GM10266 (cell line): ENCODE data around the gene SLC2A11.

Source experiments
- DNase-seq: peaks from one replicate; pipeline ENCODE4 v3.0.0; 2012; ENCODE audit errors: extremely low spot score
- TF ChIP-seq, protein P1 (sequence below): IDR thresholded peaks from 2 replicates; pipeline ENCODE4 v1.5.1; 2012; ENCODE audit warnings: mild to moderate bottlenecking, low read depth; ENCODE audit not compliant: control insufficient read depth, insufficient read depth; ENCODE audit errors: missing control alignments

The SLC2A11 gene

DNA sequence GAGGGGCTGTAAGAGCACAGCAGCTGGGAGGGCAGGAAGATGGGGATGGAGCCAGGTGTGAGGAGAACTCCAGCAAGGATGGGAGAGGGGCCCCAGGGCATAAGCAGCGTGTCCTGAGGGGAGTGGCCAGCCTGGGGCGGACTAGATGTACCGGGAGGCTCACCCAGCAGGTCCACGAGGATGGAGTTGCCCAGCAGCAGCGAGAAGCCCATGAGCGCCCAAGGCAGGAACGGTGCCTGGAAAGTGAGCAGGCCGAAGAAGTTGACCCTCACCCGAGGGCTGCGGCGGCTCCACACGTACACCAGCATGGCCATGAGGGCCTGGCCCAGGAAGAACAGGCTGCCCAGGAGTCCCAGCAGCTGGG is 20.2 kb upstream of the SLC2A11 start:
- TF ChIP-seq, protein P1, sequence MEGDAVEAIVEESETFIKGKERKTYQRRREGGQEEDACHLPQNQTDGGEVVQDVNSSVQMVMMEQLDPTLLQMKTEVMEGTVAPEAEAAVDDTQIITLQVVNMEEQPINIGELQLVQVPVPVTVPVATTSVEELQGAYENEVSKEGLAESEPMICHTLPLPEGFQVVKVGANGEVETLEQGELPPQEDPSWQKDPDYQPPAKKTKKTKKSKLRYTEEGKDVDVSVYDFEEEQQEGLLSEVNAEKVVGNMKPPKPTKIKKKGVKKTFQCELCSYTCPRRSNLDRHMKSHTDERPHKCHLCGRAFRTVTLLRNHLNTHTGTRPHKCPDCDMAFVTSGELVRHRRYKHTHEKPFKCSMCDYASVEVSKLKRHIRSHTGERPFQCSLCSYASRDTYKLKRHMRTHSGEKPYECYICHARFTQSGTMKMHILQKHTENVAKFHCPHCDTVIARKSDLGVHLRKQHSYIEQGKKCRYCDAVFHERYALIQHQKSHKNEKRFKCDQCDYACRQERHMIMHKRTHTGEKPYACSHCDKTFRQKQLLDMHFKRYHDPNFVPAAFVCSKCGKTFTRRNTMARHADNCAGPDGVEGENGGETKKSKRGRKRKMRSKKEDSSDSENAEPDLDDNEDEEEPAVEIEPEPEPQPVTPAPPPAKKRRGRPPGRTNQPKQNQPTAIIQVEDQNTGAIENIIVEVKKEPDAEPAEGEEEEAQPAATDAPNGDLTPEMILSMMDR = no peak
- DNase-seq = no peak

DNA sequence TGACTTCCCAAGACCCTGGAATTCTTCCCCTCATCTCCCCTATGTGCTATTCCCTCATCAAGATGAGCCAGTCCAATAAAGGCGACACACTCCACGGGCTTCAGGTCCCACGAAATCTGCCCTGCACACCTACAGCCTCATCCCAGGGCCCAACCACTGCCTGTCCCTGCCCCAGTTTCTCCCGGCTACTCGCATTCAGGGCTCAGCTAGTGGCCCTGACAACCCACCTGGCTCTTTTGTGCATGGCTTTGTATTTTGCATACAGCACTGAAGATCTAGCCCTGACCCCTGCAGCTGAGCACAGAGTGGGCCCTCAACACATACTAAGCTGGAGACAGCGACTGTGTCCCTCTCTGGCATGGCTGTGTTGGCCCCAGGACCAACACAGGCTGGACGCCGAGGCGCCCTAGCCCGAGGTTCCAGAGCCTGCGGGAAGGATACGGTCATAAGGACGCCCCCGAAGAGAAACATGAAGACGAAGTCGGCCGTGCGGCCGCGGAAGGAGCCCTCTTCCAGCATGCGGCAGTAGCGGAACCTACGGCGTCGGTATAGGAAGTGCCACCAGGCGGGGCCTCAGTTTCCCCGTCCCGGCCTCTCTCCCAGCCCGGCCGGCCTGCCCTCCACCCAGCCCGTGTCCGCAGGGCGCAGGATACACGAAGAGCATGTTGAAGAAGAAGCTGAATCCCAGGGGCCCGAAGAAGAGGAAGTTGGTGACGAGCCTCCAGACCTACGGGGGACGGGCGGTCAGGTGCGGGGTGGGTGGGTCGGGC is 19.6 kb upstream of the SLC2A11 start:
- no peak for DNase-seq
- TF ChIP-seq, protein P1 = no peak

GRCh38 chr22:23838681-23839468 is 18.8 kb upstream of the SLC2A11 start, which contains the start of gene DERL3:
TSS of gene DERL3 (minus strand) at chr22:23839006. CDS start at chr22:23838987, 19 bp downstream.
- peak; percentile 96 for DNase-seq
- TF ChIP-seq, protein P1 = no peak

DNA sequence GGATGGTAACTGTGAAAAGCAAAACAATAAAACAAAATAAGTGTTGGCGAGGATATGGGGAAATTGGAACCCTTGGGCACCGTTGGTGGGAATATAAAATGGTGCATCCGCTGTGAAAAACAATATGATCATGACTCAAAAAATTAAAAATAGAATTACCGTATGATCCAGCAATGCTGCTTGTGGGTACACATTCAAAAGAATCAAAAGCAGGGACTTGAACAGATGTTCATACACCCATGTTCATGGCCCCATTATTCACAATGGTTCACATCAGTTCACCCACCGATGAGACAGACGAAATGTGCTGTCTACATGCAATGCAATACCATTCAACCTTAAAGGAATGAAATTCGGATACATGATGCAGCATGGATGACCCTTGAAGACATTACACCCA is 17.6 kb upstream of the SLC2A11 start:
- DNase-seq = no peak
- TF ChIP-seq, protein P1 = no peak

- TF ChIP-seq, protein P1 = no peak
Observed at GRCh38 chr22:23841292-23841691, 16.4 kb upstream of the SLC2A11 start.

GRCh38 chr22:23841736-23842445 is 15.8 kb upstream of the SLC2A11 start:
- TF ChIP-seq, protein P1 = no peak
- no peak for DNase-seq

More at GRCh38 chr22:23841292-23841691, 16.4 kb upstream of the SLC2A11 start:
- no peak for DNase-seq

- DNase-seq = no peak
- TF ChIP-seq, protein P1 = no peak
Observed at GRCh38 chr22:23842599-23842998, 15.1 kb upstream of the SLC2A11 start.
